AG09309 (cell line): ENCODE results near the gene ZFHX3.

Source experiments
- DNase-seq: peaks from one replicate; pipeline ENCODE4 v3.0.0-alpha.2; 2010; ENCODE audit warnings: low read depth
- H3K4me3 ChIP-seq: 2 replicates; pipeline ENCODE4 v1.5.1; 2011; ENCODE audit warnings: mild to moderate bottlenecking, low read depth, low read length, moderate library complexity; ENCODE audit not compliant: control insufficient read depth
- CTCF ChIP-seq: IDR thresholded peaks from 2 replicates; pipeline ENCODE4 v1.5.1; 2011; ENCODE audit warnings: mild to moderate bottlenecking, low read depth, low read length, inconsistent platforms; ENCODE audit not compliant: insufficient read depth, control insufficient read depth; ENCODE audit errors: missing control alignments

Gene ZFHX3

GRCh38 chr16:73064212-73064993, 16.5 kb upstream of the ZFHX3 start:
- TF ChIP-seq CTCF = no peak
- DNase-seq = peak; percentile 60
- H3K4me3 ChIP-seq = peak overlapping the region; percentile 55

- DNase-seq = no peak
- no peak for TF ChIP-seq CTCF
- H3K4me3 ChIP-seq = peak overlapping the region; percentile 55
Observed at GRCh38 chr16:73063854-73064211, 15.9 kb upstream of the ZFHX3 start.

GRCh38 chr16:73062743-73063733, 15.1 kb upstream of the ZFHX3 start:
- DNase-seq = no peak
- no peak for TF ChIP-seq CTCF
- H3K4me3 ChIP-seq = no peak overlapping the region

GRCh38 chr16:73062001-73062616, 14.2 kb upstream of the ZFHX3 start:
- no peak overlapping the region for H3K4me3 ChIP-seq
- TF ChIP-seq CTCF = no peak
- no peak for DNase-seq

- TF ChIP-seq CTCF = no peak
- no peak overlapping the region for H3K4me3 ChIP-seq
Observed at GRCh38 chr16:73060892-73061490, 13.1 kb upstream of the ZFHX3 start.

More at GRCh38 chr16:73060892-73061490, 13.1 kb upstream of the ZFHX3 start:
- no peak for DNase-seq
